Measurements from ENCODE around the gene MSRB3. TPM values are rescaled to one million over a fixed set of nuclear protein-coding genes. Genes with fewer than 3 reads are reported as not detected.

The MSRB3 gene
- total RNA-seq, 2 donors from 2014 or later: 3.6 to 14.5 TPM

GRCh38 chr12:65276916-65277530 is 1.5 kb upstream of the MSRB3 start:
- Histone ChIP-seq H3K4me1 (peaks cover 8% of the 10 kb centered on the region), H3K27ac (no peak overlapping the region), H3K27me3 (no peaks in the 10 kb centered on the region), H3K36me3 (replicated peaks in 1 of 2; ENCODE audit: insufficient read depth in 1 of 2, low read depth in 2 of 2) (no peaks in the 10 kb centered on the region), H3K9me3 (no peaks in the 10 kb centered on the region), H3K4me3 (no peak overlapping the region)
- intact Hi-C loops (cut with DNase I): no loop called here
- TF ChIP-seq CTCF (IDR thresholded peaks at IDR 0.05): no peak
- no peak for TF ChIP-seq POLR2A (IDR thresholded peaks at IDR 0.05)
- DNase-seq: no peak
- ATAC-seq: no peak
- 54 to 63% methylated on average over 3 of the region's 3 CpGs for WGBS, 2 donors

GRCh38 chr12:65277994-65278575 is 398 bp upstream of the MSRB3 start:
- Histone ChIP-seq H3K36me3 (replicated peaks in 1 of 2; ENCODE audit: insufficient read depth in 1 of 2, low read depth in 2 of 2) (no peaks in the 10 kb centered on the region), H3K27me3 (no peaks in the 10 kb centered on the region), H3K27ac (peak overlapping the region in 2 of 4 donors; percentile 59 to 62), H3K4me3 (peak overlapping the region; percentile 31 to 80), H3K9me3 (no peaks in the 10 kb centered on the region), H3K4me1 (peaks cover 8% of the 10 kb centered on the region)
- WGBS, 2 donors: 39 to 51% methylated on average over 21 to 23 of the region's 23 CpGs
- TF ChIP-seq CTCF (IDR thresholded peaks at IDR 0.05) (no peak), POLR2A (IDR thresholded peaks at IDR 0.05) (no peak)
- ATAC-seq (no peak), DNase-seq (peak in 2 of 4 donors; percentile 2 to 11)
- intact Hi-C loops (cut with DNase I): no loop called here

- Histone ChIP-seq H3K36me3 (replicated peaks in 1 of 2; ENCODE audit: insufficient read depth in 1 of 2, low read depth in 2 of 2) (no peaks in the 10 kb centered on the region), H3K4me1 (peaks cover 8% of the 10 kb centered on the region), H3K27me3 (no peaks in the 10 kb centered on the region), H3K9me3 (no peaks in the 10 kb centered on the region), H3K4me3 (peak overlapping the region; percentile 31 to 80), H3K27ac (peak overlapping the region in 3 of 4 donors; percentile 59 to 67 (median 62))
- ATAC-seq: peak; percentile 49
- TF ChIP-seq POLR2A (IDR thresholded peaks at IDR 0.05) (no peak), CTCF (IDR thresholded peaks at IDR 0.05) (no peak)
- DNase-seq: peak in 1 of 4 donors; percentile 25
- intact Hi-C loops (cut with DNase I): no loop called here
- WGBS, 2 donors: 19 to 39% methylated on average over 10 to 19 of the region's 23 CpGs
Observed at GRCh38 chr12:65279369-65280112, 1.1 kb downstream of the MSRB3 start.

- H3K27ac ChIP-seq: no peak overlapping the region
- TF ChIP-seq CTCF (IDR thresholded peaks at IDR 0.05): no peak
- TF ChIP-seq POLR2A (IDR thresholded peaks at IDR 0.05): no peak
- H3K4me3 ChIP-seq: no peak overlapping the region
- H3K4me1 ChIP-seq: peaks cover 8% of the 10 kb centered on the region
- no peaks in the 10 kb centered on the region for H3K36me3 ChIP-seq (replicated peaks in 1 of 2; ENCODE audit: insufficient read depth in 1 of 2, low read depth in 2 of 2)
- intact Hi-C loops (cut with DNase I): no loop called here
- no peak for ATAC-seq
- no peaks in the 10 kb centered on the region for H3K27me3 ChIP-seq
- WGBS, 2 donors: 71 to 73% methylated on average over 3 of the region's 3 CpGs
- H3K9me3 ChIP-seq: no peaks in the 10 kb centered on the region
- no peak for DNase-seq
Observed at GRCh38 chr12:65280306-65280705, 1.8 kb downstream of the MSRB3 start.

All from body of pancreas (tissue), 4 donors.